ENCODE data around the gene MCTP1.
"Not testable (repeated sequence)": the region's sequence is repeated elsewhere in the genome, so short reads cannot be mapped to it uniquely, and the experiment has no call there.

MCTP1 gene

GRCh38 chr5:95252801-95253200, 32.1 kb downstream of the MCTP1 start:
- no peak for DNase-seq (ENCODE audit: low spot score)

DNA sequence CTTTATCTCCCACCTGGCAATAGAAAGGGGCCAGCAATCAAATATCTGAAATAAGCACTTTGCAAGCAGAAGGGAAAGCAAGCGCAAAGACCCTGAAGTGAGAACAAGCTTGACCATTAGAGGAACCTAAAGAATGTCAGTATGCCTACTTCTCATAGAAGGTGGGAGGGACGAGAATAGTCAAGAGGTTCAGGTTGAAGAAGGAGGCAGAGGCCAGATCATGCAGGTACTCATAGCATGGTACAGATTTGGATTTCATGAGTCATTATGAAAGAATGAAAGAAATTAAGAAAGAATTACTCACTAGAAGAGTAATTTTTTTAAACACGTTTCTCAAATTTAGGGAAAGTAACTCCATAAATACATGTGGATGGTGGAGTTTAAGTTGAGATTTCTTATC, 33.7 kb downstream of the MCTP1 start:
- no peak for DNase-seq (ENCODE audit: low spot score)

- no peak for DNase-seq (ENCODE audit: low spot score)
Measured at GRCh38 chr5:95244479-95244878, 40.4 kb downstream of the MCTP1 start.

GRCh38 chr5:95241635-95242034, 43.3 kb downstream of the MCTP1 start:
- DNase-seq (ENCODE audit: low spot score): no peak

- no peak for DNase-seq (ENCODE audit: low spot score)
Measured at GRCh38 chr5:95241161-95241560, 43.7 kb downstream of the MCTP1 start.

GRCh38 chr5:95238560-95239325, 46.2 kb downstream of the MCTP1 start:
- peak; percentile 36 for DNase-seq (ENCODE audit: low spot score)

DNA sequence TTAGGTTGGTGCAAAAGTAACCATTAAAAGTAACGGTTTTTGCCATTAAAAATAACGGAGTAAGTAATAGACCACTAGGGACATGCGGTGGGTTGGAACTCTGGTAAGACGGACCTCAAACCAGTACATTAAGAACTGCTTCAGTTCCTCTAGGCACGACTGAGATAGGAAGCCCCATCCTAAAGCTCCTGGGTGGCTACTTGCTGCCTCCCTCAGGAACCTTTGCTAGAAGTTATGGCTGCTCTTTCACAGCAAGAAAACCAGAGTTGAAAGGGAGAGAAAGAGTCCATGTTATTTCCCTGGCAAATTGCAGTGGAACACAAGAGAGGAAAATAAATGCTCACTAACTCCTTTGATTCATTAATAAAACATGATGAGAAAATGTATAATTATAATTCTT, 47.6 kb downstream of the MCTP1 start:
- no peak for DNase-seq (ENCODE audit: low spot score)

GRCh38 chr5:95235439-95235982, 49.4 kb downstream of the MCTP1 start:
- DNase-seq (ENCODE audit: low spot score): no peak

- DNase-seq (ENCODE audit: low spot score): no peak
Measured at GRCh38 chr5:95229646-95230045, 55.2 kb downstream of the MCTP1 start.

DNA sequence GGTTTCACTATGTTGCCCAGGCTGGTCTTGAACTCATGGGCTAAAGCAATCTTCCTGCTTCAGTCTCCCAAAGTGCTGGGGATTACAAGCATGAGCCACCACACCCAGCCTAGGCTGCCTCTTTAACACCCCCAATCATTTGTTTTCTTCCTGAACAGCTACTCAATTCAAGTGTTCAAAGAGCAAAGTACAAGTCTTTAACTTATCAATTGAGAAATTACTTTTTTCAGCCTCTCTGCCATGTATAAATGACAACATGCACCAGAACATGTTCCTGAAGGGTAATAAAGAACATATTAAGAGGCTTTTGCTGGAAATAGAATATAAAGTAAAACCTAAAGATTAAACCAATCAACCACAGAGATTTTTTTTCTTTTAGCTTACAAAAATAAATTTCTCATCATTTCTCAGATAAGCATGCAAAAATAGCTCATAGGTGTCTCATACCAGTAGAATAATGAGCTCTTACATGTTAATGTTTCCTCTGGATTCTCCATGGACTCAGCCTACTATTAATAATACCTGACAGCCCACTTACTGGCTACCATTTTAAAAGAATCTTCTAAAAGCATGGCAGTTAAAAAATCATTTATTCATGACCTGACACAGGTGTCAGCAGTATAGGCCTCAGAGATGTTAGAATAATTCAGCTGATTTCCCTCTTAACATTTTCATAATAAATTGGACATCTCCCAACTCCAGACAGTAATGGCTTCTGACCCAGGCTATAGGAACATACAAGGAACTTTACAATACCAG, 60.0 kb downstream of the MCTP1 start:
- no peak for DNase-seq (ENCODE audit: low spot score)

GRCh38 chr5:95223566-95224258, 61.2 kb downstream of the MCTP1 start:
- DNase-seq (ENCODE audit: low spot score): no peak

DNA sequence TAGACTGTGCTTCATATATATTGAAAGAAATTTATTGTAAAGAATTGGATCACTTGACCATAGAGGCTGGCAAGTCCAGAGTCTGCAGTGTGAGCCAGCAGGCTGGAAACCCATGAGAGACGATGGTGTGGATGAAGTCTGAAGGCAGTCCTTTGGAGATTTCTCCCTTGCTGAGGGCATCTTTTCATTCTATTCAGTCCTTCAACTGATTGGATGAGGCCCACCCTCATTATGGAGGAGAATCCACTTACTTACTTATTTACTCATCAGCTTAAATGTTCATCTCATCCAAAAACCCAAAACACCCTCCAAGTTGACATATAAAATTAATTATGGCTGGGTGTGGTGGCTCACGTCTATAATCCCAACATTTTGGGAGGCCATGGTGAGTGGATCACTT, 62.1 kb downstream of the MCTP1 start:
- no peak for DNase-seq (ENCODE audit: low spot score)

DNA sequence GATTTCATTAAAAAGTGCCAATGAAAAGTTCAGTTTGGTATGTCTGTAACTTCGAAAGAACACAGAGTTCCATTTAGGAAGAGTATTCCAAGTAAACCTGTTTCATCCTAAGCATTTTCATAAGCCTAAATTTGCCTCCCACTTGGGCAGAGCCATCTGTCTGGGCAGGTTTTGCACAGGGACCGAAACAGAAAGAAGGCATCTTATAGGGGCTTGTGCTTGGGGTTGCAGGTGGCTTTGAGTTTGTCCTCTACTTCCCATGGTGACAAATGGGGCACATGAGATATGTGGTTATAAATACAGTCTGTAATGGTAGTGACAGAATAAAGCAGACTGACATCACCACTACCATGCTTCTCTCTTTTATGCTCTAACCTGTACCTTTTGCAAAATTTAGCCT, 63.7 kb downstream of the MCTP1 start:
- DNase-seq (ENCODE audit: low spot score): no peak

- no peak for DNase-seq (ENCODE audit: low spot score)
Measured at GRCh38 chr5:95220381-95220780, 64.5 kb downstream of the MCTP1 start.

DNA sequence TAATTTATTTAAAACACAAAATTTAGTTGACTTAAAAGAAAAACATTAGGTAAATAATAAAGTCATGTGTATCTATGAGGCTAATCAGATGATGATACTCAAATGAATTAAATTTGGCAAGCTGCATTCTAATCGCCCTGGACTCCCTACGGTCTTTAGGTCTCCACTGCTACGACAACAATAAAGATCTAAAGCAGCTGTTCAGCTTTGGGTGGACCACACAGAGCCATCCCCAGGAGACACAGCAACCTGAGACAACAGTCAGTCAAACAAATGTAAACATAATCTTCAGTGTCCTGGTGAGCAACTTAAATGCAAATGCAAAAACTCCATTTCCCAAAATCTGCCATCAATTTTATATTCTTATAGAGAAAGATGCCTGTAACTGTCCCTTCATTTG, 65.5 kb downstream of the MCTP1 start:
- DNase-seq (ENCODE audit: low spot score): no peak

DNA sequence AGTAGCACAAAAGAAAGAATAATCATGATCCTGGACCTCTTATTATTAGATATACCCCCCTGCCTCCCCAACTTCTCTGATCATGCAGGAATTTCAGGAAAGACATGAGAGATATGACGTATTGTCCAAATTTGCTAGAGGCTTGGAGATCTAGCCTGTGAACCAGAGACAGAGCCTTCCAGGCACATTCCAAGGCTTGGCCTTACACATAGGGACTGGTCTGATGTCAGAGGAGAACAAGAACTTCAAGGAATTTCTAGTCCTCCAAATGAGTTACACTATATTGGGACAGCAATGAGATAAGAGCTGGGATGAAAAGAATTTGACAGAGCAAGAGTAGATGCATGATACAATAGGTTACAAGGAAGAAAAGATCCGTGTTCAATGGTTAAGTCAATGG, 67.0 kb downstream of the MCTP1 start:
- no peak for DNase-seq (ENCODE audit: low spot score)

DNA sequence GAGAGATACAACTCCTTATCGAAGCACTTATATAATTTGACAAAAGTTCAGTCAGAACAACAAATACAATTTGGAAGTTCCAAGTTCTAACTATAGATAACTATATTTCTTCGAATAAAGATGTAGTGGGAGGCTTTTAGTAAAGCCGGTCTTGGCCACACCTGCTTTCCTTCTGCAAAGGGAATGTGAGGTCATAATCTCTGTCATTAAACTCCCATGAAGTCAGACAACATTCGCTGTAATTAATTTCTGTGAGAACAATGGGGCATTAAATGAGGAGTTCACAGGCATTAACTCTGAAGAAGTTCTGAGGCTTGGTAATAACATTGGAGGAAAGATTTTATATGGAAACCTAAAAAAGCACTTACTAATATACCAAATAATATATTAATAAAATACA, 67.5 kb downstream of the MCTP1 start:
- no peak for DNase-seq (ENCODE audit: low spot score)

DNA sequence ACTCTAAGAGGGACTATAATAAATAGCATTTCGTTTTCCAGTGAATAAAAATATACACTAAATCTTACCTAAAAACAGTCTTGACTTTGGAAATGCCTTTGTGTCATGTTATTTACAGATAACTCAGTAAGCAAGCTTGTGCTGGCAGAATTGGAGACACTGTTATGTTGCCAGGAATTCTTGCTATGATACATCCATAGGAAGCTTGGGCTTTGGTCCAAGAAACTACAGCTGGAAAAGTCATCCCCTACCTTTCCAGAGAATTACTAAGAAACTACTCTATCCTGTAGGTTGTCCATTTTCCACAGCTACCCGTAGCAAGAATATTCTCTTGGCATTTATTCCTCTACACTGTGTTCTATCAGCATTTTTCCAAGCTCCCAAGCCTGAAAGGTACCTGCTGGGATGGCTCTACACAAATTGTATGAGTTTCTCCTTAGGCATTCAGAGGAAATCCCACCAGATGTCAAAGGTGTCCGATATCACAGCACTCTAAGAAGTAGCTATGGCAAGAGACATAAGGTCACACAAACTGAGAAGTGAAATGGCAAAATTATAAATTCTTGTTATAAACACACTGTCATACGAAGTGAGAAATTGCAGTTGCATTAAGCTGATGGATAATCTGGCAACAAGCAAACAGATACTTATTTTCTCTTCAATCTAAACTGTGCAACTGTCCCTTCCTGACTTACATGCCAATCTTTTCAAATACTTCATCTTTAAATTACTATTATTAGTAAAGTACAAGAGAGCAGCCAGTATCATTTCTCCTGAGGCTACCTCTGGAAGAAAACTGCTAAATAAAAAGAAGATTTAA, 68.5 kb downstream of the MCTP1 start:
- no peak for DNase-seq (ENCODE audit: low spot score)

DNA sequence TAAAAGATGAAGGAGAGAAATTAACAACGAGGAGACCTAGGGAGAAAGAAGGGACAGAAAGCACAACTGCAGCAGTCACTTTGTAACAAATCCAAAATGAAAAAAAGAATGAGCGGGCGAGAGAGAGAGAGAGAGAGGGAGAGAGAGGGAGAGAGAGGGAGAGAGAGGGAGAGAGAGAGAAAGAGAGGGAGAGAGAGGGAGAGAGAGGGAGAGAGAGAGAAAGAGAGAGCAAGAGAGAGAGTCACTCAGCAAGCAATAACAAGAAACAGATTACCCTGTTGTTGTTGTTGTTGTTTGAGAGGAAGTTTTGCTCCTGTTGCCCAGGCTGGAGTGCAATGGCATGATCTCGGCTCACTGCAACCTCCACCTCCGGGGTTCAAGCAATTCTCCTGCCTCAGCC, 77.1 kb downstream of the MCTP1 start:
- DNase-seq (ENCODE audit: low spot score): not testable (repeated sequence)

- DNase-seq (ENCODE audit: low spot score): no peak
Measured at GRCh38 chr5:95194856-95195255, 90.0 kb downstream of the MCTP1 start.

GRCh38 chr5:95191330-95191729, 93.6 kb downstream of the MCTP1 start:
- DNase-seq (ENCODE audit: low spot score): no peak

- DNase-seq (ENCODE audit: low spot score): no peak
Measured at GRCh38 chr5:95184924-95185323, 100.0 kb downstream of the MCTP1 start.
